HEK293T (cell line): ENCODE data around the gene POU6F2.

ENCODE experiments used
- CTCF ChIA-PET: fragments of 350-600 bp; formaldehyde crosslinking; extraction: SDS; loops from one replicate; lab custom pipeline; 2021; ENCODE audit warnings: antibody characterized with exemption, inconsistent platforms; lab: Yijun Ruan, JAX
- POLR2A ChIA-PET: fragments of 350-600 bp; formaldehyde crosslinking; extraction: SDS; loops from one replicate; lab custom pipeline; 2020; ENCODE audit warnings: antibody characterized with exemption, inconsistent platforms; lab: Yijun Ruan, JAX
- DNase-seq: peaks from one replicate; pipeline ENCODE4 v3.0.0; 2012; ENCODE audit warnings: mixed read lengths; ENCODE audit errors: extremely low spot score
- ARNT ChIP-seq: fragments of 450-650 bp; IDR thresholded peaks from 2 replicates; pipeline ENCODE4 v1.6.1; 2017; ENCODE audit warnings: mild to moderate bottlenecking
- BHLHE40 ChIP-seq: fragments of 450-650 bp; IDR thresholded peaks from 2 replicates; pipeline ENCODE4 v1.6.1; 2016; ENCODE audit warnings: mild to moderate bottlenecking, moderate library complexity, borderline replicate concordance
- CTBP1 ChIP-seq: fragments of 450-650 bp; IDR thresholded peaks from 2 replicates; pipeline ENCODE4 v1.6.1; 2016; ENCODE audit warnings: borderline replicate concordance
- FOXA1 ChIP-seq: fragments of 450-650 bp; IDR thresholded peaks from 2 replicates; pipeline ENCODE4 v1.6.1; 2016; ENCODE audit warnings: mild to moderate bottlenecking
- FOXK2 ChIP-seq: fragments of 450-650 bp; IDR thresholded peaks from 2 replicates; pipeline ENCODE4 v1.6.1; 2016; ENCODE audit warnings: mild to moderate bottlenecking
- FOXM1 ChIP-seq: fragments of 450-650 bp; IDR thresholded peaks from 2 replicates; pipeline ENCODE4 v1.6.1; 2017; ENCODE audit warnings: mild to moderate bottlenecking, borderline replicate concordance
- HDGF ChIP-seq: fragments of 450-650 bp; IDR thresholded peaks from 2 replicates; pipeline ENCODE4 v1.6.1; 2017; ENCODE audit warnings: antibody characterized with exemption, borderline replicate concordance
- L3MBTL2 ChIP-seq: fragments of 450-650 bp; conservative IDR thresholded peaks from 2 replicates; pipeline ENCODE4 v1.6.1; 2016; ENCODE audit warnings: mild to moderate bottlenecking
- LEF1 ChIP-seq: fragments of 450-650 bp; IDR thresholded peaks from 2 replicates; pipeline ENCODE4 v1.6.1; 2017; ENCODE audit warnings: mild to moderate bottlenecking, borderline replicate concordance
- NFRKB ChIP-seq: fragments of 450-650 bp; IDR thresholded peaks from 2 replicates; pipeline ENCODE4 v1.6.1; 2016; ENCODE audit warnings: mild to moderate bottlenecking, moderate library complexity
- PKNOX1 ChIP-seq: fragments of 450-650 bp; IDR thresholded peaks from 2 replicates; pipeline ENCODE4 v1.6.1; 2016
- SP1 ChIP-seq: fragments of 450-650 bp; IDR thresholded peaks from 2 replicates; pipeline ENCODE4 v1.6.1; 2017
- SUZ12 ChIP-seq: fragments of 450-650 bp; IDR thresholded peaks from 2 replicates; pipeline ENCODE4 v1.6.1; 2016; ENCODE audit warnings: mild to moderate bottlenecking
- TARDBP ChIP-seq: fragments of 450-650 bp; IDR thresholded peaks from 2 replicates; pipeline ENCODE4 v1.6.1; 2016
- ZNF384 ChIP-seq: fragments of 450-650 bp; IDR thresholded peaks from 2 replicates; pipeline ENCODE4 v1.6.1; 2016

POU6F2 gene

GRCh38 chr7:39342763-39343162 lies 365.1 kb downstream of the POU6F2 start:
- CTCF ChIA-PET, result no interaction called here
- POLR2A ChIA-PET, result no interaction called here
- DNase-seq, result no peak
- TF ChIP-seq LEF1, result no peak

GRCh38 chr7:39349452-39350123 lies 371.9 kb downstream of the POU6F2 start:
- DNase-seq, result no peak
- CTCF ChIA-PET, result interaction anchor here (0.6 kb wide), 1 partner anchor 25 kb away, joined by 3 read pairs; no protein-coding TSS in a partner anchor
- POLR2A ChIA-PET, result no interaction called here
- no peak for TF ChIP-seq PKNOX1
- no peak for TF ChIP-seq TARDBP
- TF ChIP-seq SUZ12, result no peak
- no peak for TF ChIP-seq SP1

- ChIA-PET POLR2A (interaction anchor here (1.1 kb wide), 1 partner anchor 61 kb away, joined by 4 read pairs; no protein-coding TSS in a partner anchor), CTCF (no interaction called here)
- DNase-seq, result peak; percentile 62
- peak; percentile 79 for TF ChIP-seq PKNOX1
- no peak for TF ChIP-seq ZNF384
These were observed 376.1 kb downstream of the POU6F2 start for GRCh38 chr7:39353615-39354376.

GRCh38 chr7:39355664-39356063 lies 378.0 kb downstream of the POU6F2 start:
- POLR2A ChIA-PET, result no interaction called here
- DNase-seq, result no peak
- TF ChIP-seq TARDBP, result no peak
- TF ChIP-seq FOXA1, result no peak
- peak; percentile 27; the same call in 1 of the 2 replicates for TF ChIP-seq PKNOX1
- no peak for TF ChIP-seq CTBP1
- no peak for TF ChIP-seq SP1
- TF ChIP-seq BHLHE40, result no peak
- CTCF ChIA-PET, result no interaction called here

- no peak for DNase-seq
- TF ChIP-seq FOXK2 (no peak), CTBP1 (no peak), ZNF384 (no peak), LEF1 (no peak), SUZ12 (no peak), PKNOX1 (no peak), FOXM1 (no peak), TARDBP (no peak)
- ChIA-PET POLR2A (no interaction called here), CTCF (interaction anchor here (0.8 kb wide), 1 partner anchor 18 kb away, joined by 3 read pairs; no protein-coding TSS in a partner anchor)
These were observed 378.6 kb downstream of the POU6F2 start for GRCh38 chr7:39356172-39356925.

GRCh38 chr7:39357648-39358047 lies 379.9 kb downstream of the POU6F2 start:
- POLR2A ChIA-PET, result no interaction called here
- CTCF ChIA-PET, result interaction anchor here (0.6 to 1.3 kb wide), 8 partner anchors 16 to 275 kb away, joined by 3 to 6 read pairs (median 3); no protein-coding TSS in a partner anchor
- no peak for TF ChIP-seq FOXK2
- no peak for TF ChIP-seq ZNF384
- no peak for TF ChIP-seq FOXM1
- TF ChIP-seq NFRKB, result no peak
- TF ChIP-seq SP1, result no peak
- TF ChIP-seq BHLHE40, result no peak
- no peak for TF ChIP-seq LEF1
- TF ChIP-seq CTBP1, result no peak
- peak; percentile 48 for DNase-seq

- CTCF ChIA-PET, result no interaction called here
- TF ChIP-seq L3MBTL2 (no peak), FOXA1 (no peak), NFRKB (no peak), FOXK2 (no peak), CTBP1 (no peak), FOXM1 (no peak), BHLHE40 (no peak), ARNT (no peak), HDGF (no peak), LEF1 (no peak), PKNOX1 (no peak), SUZ12 (no peak), ZNF384 (no peak), SP1 (no peak), TARDBP (no peak)
- DNase-seq, result no peak
- POLR2A ChIA-PET, result no interaction called here
These were observed 382.3 kb downstream of the POU6F2 start for GRCh38 chr7:39360038-39360437.
